GM23338 (cell line): ENCODE results near the gene DAPK2. TPM values are rescaled to one million over a fixed set of nuclear protein-coding genes. Genes with fewer than 3 reads are reported as not detected.

Experiments
- CREB1 ChIP-seq: fragments of 250-450 bp; sonication (Bioruptor Pico); IDR thresholded peaks from 2 replicates; pipeline ENCODE4 v1.5.0; 2020; ENCODE audit warnings: low read depth, mild to moderate bottlenecking, moderate library complexity
- EZH2 ChIP-seq: fragments of 200-600 bp; sonication (generic); IDR thresholded peaks from one replicate; pipeline ENCODE4 v1.8.0; 2017; ENCODE audit warnings: antibody characterized with exemption, mild to moderate bottlenecking, low read depth; ENCODE audit not compliant: unreplicated experiment
- ZNF331 ChIP-seq: fragments of 250-450 bp; sonication (Bioruptor Pico); IDR thresholded peaks from 2 replicates; pipeline ENCODE4 v1.5.0; 2020; ENCODE audit warnings: low read depth, mild to moderate bottlenecking, moderate library complexity
- polyA plus RNA-seq: library from polyadenylated mRNA; unstranded; fragments of >200 nt; fragmentation: Nextera tagmentation; extraction: Ambion mirVana; gene quantifications from 2 replicates; pipeline ENCODE4 v1.2.1, GENCODE V29; 2016
- total RNA-seq: library from RNA; depleted of rRNA; stranded (reverse); fragments of >200 nt; shearing (Covaris generic); gene quantifications from 2 replicates; pipeline ENCODE4 v1.2.3, GENCODE V29; 2014
- TF ChIP-seq, protein P1 (sequence below): fragments of 250-450 bp; sonication (Bioruptor Pico); IDR thresholded peaks from 2 replicates; pipeline ENCODE4 v1.5.0; 2020; ENCODE audit warnings: mild to moderate bottlenecking, moderate library complexity
- TF ChIP-seq, protein P2 (sequence below): IDR thresholded peaks from one replicate; pipeline ENCODE4 v1.6.1; 2018; ENCODE audit warnings: antibody characterized with exemption; ENCODE audit not compliant: unreplicated experiment

Gene DAPK2
- total and polyA plus RNA-seq, 2 experiments from 2014 or later, result 1.6 to 3.1 TPM

DNA sequence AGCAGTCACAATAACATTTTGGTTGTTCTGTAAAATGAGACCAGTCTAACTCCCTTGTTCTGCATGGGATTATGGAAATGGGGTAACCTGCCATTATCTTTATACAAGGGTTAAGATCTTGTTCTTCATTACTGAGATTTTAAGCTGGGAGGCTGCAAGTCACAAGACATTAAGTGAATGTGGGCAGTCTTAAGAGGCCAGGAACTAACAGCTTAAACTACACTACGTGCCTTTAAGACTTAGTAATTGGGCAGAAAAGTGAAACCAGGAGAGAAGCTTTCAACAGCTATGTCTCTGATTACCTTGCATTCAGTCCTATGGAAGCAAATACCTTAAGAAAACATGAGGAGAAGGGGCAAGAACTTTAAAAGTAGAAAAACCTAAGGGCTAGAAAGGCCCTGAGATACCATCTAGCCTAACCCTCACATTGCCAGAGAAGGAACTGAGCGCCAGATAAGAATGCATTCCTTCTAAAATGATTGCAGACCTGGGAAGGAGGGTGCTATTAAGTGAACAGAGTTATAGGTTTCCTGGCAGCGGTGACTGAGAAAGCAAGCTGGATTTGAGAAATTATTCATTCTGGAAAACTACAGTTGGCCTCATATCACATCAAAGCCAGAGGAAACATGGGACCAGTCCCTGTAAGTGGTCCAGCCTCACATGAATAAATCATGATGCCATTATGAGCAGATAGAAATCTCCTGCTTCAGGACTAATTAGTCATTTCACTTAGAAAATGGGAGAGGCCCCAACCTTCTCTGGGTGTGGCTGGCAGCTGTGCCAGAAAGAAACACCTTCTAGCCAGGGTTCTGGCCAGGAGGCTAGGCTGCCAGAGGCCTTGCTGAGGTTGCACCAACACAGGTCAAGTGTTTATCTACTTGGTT lies 32.9 kb downstream of the DAPK2 start (continued):
- TF ChIP-seq, protein P1, sequence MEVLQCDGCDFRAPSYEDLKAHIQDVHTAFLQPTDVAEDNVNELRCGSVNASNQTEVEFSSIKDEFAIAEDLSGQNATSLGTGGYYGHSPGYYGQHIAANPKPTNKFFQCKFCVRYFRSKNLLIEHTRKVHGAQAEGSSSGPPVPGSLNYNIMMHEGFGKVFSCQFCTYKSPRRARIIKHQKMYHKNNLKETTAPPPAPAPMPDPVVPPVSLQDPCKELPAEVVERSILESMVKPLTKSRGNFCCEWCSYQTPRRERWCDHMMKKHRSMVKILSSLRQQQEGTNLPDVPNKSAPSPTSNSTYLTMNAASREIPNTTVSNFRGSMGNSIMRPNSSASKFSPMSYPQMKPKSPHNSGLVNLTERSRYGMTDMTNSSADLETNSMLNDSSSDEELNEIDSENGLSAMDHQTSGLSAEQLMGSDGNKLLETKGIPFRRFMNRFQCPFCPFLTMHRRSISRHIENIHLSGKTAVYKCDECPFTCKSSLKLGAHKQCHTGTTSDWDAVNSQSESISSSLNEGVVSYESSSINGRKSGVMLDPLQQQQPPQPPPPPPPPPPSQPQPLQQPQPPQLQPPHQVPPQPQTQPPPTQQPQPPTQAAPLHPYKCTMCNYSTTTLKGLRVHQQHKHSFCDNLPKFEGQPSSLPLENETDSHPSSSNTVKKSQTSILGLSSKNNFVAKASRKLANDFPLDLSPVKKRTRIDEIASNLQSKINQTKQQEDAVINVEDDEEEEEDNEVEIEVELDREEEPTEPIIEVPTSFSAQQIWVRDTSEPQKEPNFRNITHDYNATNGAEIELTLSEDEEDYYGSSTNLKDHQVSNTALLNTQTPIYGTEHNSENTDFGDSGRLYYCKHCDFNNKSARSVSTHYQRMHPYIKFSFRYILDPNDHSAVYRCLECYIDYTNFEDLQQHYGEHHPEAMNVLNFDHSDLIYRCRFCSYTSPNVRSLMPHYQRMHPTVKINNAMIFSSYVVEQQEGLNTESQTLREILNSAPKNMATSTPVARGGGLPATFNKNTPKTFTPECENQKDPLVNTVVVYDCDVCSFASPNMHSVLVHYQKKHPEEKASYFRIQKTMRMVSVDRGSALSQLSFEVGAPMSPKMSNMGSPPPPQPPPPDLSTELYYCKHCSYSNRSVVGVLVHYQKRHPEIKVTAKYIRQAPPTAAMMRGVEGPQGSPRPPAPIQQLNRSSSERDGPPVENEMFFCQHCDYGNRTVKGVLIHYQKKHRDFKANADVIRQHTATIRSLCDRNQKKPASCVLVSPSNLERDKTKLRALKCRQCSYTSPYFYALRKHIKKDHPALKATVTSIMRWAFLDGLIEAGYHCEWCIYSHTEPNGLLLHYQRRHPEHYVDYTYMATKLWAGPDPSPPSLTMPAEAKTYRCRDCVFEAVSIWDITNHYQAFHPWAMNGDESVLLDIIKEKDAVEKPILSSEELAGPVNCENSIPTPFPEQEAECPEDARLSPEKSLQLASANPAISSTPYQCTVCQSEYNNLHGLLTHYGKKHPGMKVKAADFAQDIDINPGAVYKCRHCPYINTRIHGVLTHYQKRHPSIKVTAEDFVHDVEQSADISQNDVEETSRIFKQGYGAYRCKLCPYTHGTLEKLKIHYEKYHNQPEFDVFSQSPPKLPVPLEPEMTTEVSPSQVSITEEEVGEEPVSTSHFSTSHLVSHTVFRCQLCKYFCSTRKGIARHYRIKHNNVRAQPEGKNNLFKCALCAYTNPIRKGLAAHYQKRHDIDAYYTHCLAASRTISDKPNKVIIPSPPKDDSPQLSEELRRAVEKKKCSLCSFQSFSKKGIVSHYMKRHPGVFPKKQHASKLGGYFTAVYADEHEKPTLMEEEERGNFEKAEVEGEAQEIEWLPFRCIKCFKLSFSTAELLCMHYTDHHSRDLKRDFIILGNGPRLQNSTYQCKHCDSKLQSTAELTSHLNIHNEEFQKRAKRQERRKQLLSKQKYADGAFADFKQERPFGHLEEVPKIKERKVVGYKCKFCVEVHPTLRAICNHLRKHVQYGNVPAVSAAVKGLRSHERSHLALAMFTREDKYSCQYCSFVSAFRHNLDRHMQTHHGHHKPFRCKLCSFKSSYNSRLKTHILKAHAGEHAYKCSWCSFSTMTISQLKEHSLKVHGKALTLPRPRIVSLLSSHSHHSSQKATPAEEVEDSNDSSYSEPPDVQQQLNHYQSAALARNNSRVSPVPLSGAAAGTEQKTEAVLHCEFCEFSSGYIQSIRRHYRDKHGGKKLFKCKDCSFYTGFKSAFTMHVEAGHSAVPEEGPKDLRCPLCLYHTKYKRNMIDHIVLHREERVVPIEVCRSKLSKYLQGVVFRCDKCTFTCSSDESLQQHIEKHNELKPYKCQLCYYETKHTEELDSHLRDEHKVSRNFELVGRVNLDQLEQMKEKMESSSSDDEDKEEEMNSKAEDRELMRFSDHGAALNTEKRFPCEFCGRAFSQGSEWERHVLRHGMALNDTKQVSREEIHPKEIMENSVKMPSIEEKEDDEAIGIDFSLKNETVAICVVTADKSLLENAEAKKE (CRISPR knock-in tag), result no peak
- TF ChIP-seq EZH2 (no peak), ZNF331 (CRISPR knock-in tag) (no peak), CREB1 (no peak)
- TF ChIP-seq, protein P2, sequence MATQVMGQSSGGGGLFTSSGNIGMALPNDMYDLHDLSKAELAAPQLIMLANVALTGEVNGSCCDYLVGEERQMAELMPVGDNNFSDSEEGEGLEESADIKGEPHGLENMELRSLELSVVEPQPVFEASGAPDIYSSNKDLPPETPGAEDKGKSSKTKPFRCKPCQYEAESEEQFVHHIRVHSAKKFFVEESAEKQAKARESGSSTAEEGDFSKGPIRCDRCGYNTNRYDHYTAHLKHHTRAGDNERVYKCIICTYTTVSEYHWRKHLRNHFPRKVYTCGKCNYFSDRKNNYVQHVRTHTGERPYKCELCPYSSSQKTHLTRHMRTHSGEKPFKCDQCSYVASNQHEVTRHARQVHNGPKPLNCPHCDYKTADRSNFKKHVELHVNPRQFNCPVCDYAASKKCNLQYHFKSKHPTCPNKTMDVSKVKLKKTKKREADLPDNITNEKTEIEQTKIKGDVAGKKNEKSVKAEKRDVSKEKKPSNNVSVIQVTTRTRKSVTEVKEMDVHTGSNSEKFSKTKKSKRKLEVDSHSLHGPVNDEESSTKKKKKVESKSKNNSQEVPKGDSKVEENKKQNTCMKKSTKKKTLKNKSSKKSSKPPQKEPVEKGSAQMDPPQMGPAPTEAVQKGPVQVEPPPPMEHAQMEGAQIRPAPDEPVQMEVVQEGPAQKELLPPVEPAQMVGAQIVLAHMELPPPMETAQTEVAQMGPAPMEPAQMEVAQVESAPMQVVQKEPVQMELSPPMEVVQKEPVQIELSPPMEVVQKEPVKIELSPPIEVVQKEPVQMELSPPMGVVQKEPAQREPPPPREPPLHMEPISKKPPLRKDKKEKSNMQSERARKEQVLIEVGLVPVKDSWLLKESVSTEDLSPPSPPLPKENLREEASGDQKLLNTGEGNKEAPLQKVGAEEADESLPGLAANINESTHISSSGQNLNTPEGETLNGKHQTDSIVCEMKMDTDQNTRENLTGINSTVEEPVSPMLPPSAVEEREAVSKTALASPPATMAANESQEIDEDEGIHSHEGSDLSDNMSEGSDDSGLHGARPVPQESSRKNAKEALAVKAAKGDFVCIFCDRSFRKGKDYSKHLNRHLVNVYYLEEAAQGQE, result no peak
